M059J (cell line): ENCODE data around the gene PAK5. TPM values are rescaled to one million over a fixed set of nuclear protein-coding genes. Genes with fewer than 3 reads are reported as not detected.
"Not testable (repeated sequence)": the region's sequence is repeated elsewhere in the genome, so short reads cannot be mapped to it uniquely, and the experiment has no call there.

Experiments
- DNase-seq: peaks from one replicate; pipeline ENCODE4 v3.0.0-alpha.2; 2012; ENCODE audit warnings: low read depth
- total RNA-seq: library from RNA; depleted of rRNA; stranded (reverse); fragments of >200 nt; shearing (Covaris generic); gene quantifications from 2 replicates; pipeline ENCODE4 v1.2.3, GENCODE V29; 2014

PAK5 gene
- total RNA-seq, 1 experiment from 2014 or later, result 0.05 TPM

DNA sequence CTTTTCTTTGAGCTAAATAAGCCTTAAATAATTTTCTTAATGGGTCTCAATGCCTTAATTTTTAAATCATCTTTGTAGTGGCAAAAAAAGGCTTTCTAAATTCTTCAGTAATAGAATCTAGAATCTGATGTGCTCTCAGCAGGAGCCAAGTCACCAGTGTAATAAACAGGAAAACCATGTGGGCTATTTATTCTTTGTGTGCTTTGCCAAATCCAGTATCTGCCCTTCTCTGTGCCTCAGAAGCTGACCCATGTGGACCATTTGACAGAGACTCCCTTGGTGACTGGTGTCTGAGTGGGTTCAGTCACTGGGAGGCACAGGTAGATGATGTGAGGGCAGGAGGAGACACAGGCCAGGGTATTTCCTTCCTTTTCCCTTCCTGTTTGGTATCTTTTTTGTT is 152.9 kb downstream of the PAK5 start:
- DNase-seq, result no peak

DNA sequence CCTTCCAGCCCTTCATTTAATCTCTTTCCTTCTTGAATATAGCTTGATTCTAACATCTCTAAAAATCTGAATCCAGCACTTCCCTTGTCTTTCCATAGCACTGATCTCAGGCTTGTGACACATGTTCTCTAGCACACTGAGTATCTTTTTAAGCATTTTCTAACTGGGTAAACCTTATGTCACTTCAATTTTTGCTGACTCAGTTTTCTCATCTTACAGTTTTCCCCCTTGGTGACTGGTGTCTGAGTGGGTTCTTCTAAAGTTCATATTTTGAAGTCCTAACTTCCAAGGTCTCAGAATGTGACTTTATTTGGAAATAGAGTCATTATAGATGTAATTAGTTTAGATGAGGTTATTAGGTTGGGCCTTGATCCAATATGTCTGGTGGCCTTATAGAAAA is 153.9 kb downstream of the PAK5 start:
- no peak for DNase-seq

DNA sequence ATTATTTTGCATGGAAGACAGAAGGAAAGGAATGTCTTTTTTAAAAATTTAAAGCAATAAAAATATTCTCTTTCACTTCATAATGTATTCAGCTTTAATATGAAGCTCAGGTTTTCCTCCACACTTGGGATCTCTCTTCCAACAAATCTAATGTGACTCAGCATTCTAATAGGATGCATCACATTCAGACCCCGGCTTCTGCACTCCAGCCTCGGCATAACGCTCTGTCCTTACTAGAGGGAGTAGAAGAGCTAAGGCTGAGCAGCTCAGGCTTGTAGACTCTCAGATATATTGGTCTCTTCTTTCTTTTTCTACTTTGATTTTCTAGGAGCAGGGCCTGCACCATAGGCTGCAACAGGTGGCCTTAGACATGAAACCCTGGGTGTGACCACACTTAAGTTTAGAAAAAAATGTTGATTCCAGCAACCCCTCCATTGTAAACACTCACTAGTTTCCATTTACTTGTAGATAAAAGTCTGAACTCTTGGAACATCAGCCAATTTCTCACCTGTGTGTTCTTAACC is 161.7 kb downstream of the PAK5 start:
- DNase-seq, result peak; percentile 4

- DNase-seq, result no peak
Observed at GRCh38 chr20:9672981-9673380, 165.9 kb downstream of the PAK5 start.

DNA sequence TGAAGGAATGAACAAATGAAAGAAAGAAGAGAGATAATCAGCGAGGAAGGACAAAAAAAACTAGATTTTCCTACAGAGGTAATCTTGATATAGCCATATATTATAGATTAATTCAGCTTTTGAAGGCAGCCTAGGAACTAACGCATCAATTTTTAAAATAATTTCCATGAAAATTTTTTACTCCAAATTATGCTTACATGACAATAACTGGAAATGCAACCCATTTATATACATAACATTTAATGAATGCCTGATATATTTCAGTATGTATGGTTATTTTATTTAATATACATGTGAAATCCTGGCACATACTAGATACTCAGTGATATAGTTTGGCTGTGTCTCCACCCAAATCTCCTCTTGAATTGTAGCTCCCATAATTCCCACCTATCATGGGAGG is 166.8 kb downstream of the PAK5 start:
- DNase-seq, result no peak

DNA sequence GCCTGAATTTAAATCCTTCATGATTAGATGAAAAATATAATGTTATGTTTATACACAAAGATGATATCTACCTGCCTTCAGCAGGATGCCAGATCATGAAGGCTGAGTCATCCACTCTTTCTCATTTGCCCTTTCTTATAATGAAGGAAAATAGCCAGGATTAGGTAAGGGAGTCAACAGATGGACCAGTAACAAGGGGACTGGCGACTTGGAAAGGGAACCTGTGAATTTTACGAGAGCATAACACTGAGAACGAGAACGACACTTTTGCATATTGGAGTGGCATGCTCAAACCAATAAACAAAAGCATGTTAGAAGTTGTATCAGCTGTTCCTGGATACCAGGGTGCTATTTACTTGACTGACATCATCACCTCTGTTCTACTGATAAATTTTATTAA is 170.5 kb downstream of the PAK5 start:
- no peak for DNase-seq

DNA sequence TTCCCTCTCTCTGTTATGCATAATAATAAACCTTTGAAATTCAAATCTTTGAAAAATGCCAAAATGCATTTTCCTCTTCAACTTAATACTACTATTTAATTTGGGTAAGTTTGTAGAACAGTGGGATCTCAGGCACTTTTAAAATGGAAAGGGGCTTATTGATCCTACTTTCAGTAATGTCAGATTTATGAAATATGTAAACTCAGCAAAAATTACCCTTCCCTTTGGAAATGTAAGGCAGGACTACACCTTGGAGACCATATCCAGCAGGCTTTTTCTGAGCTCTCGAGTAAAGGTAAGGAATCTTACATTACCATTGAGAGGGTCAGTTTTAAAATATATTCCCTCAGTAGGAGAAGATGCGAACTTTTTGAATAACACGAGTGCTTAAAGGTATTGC is 175.5 kb downstream of the PAK5 start:
- DNase-seq, result no peak

DNA sequence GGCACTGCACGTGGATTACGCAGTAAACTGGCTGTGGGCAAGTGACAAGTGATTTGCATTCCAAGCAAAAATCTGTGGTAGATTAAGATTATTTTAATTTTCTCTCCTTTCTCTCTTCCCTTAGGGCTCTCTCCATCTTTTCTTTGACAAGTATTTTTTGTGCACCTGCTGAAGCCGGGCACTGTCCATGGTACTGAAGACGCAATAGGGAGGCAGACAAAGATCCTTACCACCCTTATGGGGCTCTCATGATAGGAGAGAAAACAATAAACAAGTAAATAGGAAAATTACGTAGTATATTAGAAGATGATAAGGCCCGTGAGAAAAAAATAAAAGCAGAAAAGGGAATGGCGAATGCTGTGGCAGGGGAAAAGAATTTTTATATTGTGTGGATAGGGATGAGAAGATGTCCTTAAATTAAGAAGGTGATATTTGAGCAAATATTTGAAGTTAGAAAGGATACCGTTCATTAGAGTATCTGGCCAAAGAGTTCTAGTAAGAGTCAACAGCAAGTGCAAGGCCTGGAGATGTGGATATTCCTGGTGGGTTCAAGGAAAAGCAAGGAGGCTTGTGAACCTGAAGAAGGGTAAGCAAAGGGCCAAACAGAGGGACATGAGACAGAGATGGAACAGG is 178.5 kb downstream of the PAK5 start:
- DNase-seq, result peak; percentile 18

DNA sequence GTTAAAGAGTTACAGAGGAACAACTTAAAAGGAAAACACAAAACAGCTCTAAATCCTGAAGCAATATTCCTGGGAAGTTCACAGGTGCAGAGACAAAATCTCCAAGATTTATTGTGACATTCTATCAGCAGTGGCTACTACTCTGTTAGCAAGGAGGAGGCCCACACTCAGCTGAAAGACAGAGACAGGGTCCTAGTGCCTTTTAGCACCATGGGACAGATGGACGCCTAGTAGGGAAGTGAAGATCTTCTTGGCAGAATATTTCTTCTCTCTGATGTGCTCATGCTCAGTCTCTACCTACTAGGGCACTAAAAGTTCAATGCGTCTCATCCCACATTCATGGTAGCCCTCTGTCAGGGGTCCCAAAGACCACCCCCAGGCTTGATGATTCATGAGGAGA is 191.1 kb downstream of the PAK5 start:
- DNase-seq, result no peak

DNA sequence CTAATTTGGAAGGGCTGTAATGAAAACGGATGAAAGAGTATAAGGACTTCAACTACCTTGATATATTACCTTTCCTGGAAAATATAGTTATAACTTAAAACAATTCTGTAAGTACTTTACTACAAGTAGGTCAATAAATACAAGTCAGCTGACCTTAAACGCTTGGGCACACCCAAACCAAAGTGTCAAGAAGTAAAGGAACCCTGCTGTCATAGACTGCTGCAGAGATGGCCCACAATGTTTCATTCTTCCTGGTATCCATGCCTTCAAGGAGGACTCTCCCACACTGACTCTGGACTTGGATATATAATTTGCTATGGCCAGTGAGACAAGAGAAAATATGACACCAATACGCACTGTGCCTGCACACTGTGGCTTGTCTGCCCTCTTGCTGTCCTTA is 192.5 kb downstream of the PAK5 start:
- no peak for DNase-seq

DNA sequence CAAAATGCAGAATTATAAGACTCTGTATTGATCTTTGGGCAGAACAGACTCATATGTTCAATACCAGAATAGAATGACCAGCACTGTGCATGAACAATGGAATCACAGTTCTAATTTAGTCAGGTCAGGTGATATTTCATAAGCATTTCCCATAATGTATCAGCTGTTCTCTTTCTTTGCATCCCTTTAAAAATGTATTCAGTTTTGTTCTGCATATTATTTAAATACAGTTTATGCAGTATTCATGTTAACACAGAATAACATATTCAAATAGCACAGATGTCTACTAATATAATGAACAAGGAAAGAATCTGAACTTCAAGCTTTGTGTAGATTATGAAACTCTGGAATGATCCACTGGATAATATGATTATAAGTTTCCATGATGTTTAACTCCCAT is 196.0 kb downstream of the PAK5 start:
- no peak for DNase-seq

- not testable (repeated sequence) for DNase-seq
Observed at GRCh38 chr20:9641499-9642000, 197.3 kb downstream of the PAK5 start.

DNA sequence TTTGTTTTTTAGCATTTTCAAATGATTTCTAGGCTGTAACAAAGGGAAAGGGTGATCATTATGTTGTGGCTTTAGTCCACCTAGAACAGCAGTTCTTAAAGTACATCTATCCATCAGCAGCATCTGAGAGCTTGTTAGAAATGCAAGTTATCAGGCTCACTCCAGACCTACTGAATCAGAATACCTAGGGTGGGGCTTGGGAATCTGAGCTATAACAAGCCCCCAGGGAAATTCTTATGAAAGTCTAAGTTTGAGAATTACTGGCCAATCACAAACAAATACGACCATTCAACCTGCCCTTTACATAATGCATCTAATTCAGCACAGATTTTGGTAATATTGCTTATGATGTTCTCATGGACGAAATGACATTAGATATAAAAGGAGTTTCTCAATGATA is 201.0 kb downstream of the PAK5 start:
- DNase-seq, result no peak

GRCh38 chr20:9635750-9636149 is 203.1 kb downstream of the PAK5 start:
- no peak for DNase-seq

GRCh38 chr20:9634327-9634726 is 204.5 kb downstream of the PAK5 start:
- DNase-seq, result no peak

- DNase-seq, result no peak
Observed at GRCh38 chr20:9632991-9633390, 205.9 kb downstream of the PAK5 start.

DNA sequence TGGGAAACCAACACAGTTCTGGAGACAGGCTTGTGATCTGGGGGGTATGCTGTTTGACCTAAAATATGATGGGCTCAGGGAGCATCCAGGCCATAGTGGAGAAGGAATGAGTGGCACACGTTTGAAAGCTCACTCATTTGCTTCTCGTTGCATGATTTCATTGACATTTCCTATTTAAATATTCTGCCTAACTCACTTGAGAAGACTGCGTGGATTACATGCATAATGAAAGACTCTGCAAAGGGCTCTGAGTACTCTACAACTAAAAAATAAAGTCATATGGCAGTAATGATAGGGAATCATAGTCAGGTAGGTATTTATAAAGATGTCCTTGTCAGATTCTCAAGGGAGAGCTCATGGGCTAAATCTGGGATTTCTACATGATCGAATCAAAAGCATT is 206.6 kb downstream of the PAK5 start:
- no peak for DNase-seq

- no peak for DNase-seq
Observed at GRCh38 chr20:9630554-9630953, 208.3 kb downstream of the PAK5 start.

DNA sequence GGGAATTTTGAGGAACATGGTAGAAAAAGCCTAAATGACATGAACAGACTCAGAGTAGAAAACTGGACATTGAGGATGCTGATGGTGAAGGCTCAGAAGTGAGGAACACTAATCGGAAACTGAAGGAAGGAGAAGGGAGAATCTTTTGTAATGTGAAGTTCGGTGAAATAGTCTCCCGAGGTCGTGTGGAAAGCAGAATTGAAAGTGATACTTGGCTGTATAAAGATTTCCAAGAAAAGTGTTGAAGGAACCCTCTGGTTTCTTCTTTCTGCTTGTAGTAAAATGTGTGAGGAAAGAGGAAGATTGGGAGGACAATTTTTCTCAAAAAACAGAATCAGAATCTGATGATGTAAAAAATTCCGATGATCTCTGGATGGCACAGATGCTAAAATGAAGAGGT is 209.0 kb downstream of the PAK5 start:
- DNase-seq, result no peak

DNA sequence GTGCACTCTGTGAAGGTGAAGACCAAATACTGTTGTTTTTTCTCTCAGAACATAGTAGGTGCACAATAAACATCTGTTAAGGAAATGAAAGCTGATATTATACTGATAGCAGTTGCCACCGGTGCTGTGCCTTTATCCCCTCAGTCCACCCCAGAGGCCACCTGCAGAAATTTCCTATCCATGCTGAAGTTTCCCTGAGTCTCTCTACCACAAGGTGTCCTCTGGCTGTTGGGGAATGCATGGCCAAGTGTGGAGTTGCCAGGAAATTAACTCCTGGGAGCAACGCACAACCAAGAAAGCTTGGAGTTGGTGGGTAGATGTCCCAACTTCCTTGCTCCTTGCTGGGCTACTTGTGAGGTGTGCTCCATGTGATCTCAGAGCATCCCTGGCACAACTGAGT is 210.3 kb downstream of the PAK5 start:
- DNase-seq, result no peak

DNA sequence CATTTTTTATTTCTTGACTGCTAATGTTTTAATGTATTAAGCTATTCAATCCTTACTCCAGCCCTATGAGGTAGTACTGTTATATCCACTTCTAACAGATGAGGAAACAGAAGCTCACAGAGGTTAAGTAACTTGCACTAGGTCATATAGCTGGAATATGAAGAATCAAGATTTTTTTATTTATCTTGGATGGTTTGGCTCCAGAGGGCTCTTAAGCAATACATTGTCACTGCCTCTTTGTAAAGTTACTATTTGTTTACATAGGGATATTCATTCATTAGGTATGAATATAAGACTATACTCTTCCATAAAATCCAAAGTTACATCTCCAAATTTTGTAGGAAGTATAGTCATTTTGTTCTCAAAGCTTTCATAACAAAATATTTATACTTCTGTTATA is 210.7 kb downstream of the PAK5 start:
- no peak for DNase-seq

DNA sequence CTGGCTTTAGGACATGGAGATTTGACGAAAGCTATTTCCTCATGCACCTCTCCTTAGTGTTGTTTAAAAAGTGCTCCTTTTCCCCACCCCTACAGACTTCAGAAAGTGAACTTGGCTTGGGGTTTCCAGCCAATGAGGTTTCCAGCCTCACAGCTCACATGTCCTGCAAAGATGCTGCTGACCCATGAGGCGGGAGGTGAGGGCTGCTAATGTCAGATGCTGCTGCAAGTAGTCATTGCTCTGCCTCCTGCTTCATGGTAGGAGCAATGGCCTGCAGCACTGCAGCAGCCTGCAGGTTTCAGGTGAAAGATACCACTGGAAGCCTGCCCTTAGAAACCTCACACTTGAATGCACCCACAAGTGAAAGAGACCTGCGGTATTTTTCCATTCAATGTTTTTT is 211.7 kb downstream of the PAK5 start:
- DNase-seq, result no peak

DNA sequence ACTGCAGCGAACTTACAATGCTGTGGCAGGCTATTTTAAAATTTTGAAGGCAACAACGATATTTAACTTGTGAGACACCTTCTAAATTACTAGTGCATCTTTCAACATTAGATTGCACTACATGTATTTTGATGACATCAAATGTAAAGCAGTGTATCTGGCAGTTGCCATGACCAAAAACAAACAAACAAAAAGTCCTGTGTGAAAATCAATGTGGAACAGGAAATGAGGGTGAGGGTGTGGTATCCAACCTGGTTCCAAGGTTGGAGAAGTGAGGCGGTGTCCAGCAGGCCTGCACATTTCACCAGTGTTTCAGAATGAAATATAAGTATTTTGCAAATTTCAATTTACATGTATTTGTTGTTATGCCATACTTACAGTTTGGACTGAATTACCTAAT is 212.5 kb downstream of the PAK5 start:
- DNase-seq, result peak; percentile 32

DNA sequence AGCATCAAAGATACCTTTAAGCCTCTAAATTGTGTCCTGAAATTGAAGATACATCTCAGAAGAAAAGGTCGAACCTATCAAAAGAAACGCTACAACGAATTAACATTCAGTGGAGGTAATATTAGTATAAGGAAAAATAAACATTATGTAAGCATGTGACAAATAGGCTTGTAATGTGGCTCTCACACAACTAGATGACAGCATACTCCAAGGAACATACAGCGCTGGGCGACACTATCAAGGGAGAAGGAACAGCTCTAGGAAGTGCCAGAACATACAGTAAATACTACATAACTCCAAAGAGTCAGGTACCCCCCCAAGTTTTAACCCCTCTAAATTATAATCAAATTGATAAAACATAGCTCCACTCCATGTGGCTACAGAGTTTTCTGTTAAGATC is 220.9 kb downstream of the PAK5 start:
- DNase-seq, result peak; percentile 73
